HL-60 (cell line): ENCODE data around the gene TMEM89.

Experiments
- DNase-seq, 2 experiments: peaks; one replicate each; pipeline ENCODE4 v3.0.0-alpha.2; 2010 to 2020; ENCODE audit warnings: low read depth in 1 of 2, low spot score in 1 of 2
- H3K27ac ChIP-seq: fragments of 250-450 bp; sonication (Bioruptor Pico); replicated peaks from 2 replicates; pipeline ENCODE4 v1.5.1; 2020; ENCODE audit warnings: mild to moderate bottlenecking, moderate library complexity
- H3K27me3 ChIP-seq: fragments of 250-450 bp; sonication (Bioruptor Pico); 2 replicates; pipeline ENCODE4 v1.5.1; 2021; ENCODE audit warnings: mild to moderate bottlenecking, moderate library complexity; ENCODE audit not compliant: insufficient read depth, poor library complexity, severe bottlenecking
- H3K4me3 ChIP-seq: replicated peaks from 2 replicates; pipeline ENCODE4 v1.5.1; 2011; ENCODE audit warnings: mild to moderate bottlenecking, control low read depth, low read length; ENCODE audit not compliant: insufficient read depth
- CTCF ChIP-seq: IDR thresholded peaks from one replicate; pipeline ENCODE4 v1.5.1; 2011; ENCODE audit warnings: low read length, control low read depth, inconsistent platforms; ENCODE audit not compliant: insufficient read depth
- GABPA ChIP-seq: IDR thresholded peaks from 2 replicates; pipeline ENCODE4 v1.6.1; 2012; ENCODE audit warnings: low read depth
- POLR2AphosphoS5 ChIP-seq: IDR thresholded peaks from 2 replicates; pipeline ENCODE4 v1.6.1; 2012; ENCODE audit warnings: low read depth
- SPI1 ChIP-seq: IDR thresholded peaks from 2 replicates; pipeline ENCODE4 v1.6.1; 2012; ENCODE audit warnings: low read depth, mild to moderate bottlenecking, borderline replicate concordance
- TF ChIP-seq, protein P1 (sequence below): IDR thresholded peaks from 2 replicates; pipeline ENCODE4 v1.6.1; 2012; ENCODE audit warnings: low read depth; ENCODE audit not compliant: insufficient replicate concordance

TMEM89 gene

GRCh38 chr3:48591886-48592518, 29.6 kb downstream of the TMEM89 start:
- Histone ChIP-seq H3K4me3 (no peak overlapping the region), H3K27me3 (peaks cover 23% of the 10 kb centered on the region), H3K27ac (no peak overlapping the region)
- no peak for DNase-seq
- no peak for TF ChIP-seq CTCF
- TF ChIP-seq GABPA = no peak
- TF ChIP-seq SPI1 = no peak
- TF ChIP-seq POLR2AphosphoS5 = no peak

GRCh38 chr3:48591436-48591835, 30.1 kb downstream of the TMEM89 start:
- no peak overlapping the region for H3K27ac ChIP-seq
- TF ChIP-seq POLR2AphosphoS5 = no peak
- TF ChIP-seq, protein P1, sequence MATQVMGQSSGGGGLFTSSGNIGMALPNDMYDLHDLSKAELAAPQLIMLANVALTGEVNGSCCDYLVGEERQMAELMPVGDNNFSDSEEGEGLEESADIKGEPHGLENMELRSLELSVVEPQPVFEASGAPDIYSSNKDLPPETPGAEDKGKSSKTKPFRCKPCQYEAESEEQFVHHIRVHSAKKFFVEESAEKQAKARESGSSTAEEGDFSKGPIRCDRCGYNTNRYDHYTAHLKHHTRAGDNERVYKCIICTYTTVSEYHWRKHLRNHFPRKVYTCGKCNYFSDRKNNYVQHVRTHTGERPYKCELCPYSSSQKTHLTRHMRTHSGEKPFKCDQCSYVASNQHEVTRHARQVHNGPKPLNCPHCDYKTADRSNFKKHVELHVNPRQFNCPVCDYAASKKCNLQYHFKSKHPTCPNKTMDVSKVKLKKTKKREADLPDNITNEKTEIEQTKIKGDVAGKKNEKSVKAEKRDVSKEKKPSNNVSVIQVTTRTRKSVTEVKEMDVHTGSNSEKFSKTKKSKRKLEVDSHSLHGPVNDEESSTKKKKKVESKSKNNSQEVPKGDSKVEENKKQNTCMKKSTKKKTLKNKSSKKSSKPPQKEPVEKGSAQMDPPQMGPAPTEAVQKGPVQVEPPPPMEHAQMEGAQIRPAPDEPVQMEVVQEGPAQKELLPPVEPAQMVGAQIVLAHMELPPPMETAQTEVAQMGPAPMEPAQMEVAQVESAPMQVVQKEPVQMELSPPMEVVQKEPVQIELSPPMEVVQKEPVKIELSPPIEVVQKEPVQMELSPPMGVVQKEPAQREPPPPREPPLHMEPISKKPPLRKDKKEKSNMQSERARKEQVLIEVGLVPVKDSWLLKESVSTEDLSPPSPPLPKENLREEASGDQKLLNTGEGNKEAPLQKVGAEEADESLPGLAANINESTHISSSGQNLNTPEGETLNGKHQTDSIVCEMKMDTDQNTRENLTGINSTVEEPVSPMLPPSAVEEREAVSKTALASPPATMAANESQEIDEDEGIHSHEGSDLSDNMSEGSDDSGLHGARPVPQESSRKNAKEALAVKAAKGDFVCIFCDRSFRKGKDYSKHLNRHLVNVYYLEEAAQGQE = no peak
- TF ChIP-seq CTCF = no peak
- no peak for TF ChIP-seq GABPA
- TF ChIP-seq SPI1 = no peak
- DNase-seq = no peak
- H3K4me3 ChIP-seq = no peak overlapping the region
- peaks cover 23% of the 10 kb centered on the region for H3K27me3 ChIP-seq

GRCh38 chr3:48588230-48588629, 33.3 kb downstream of the TMEM89 start:
- no peak overlapping the region for H3K4me3 ChIP-seq
- H3K27ac ChIP-seq = no peak overlapping the region
- H3K27me3 ChIP-seq = peaks cover 9% of the 10 kb centered on the region
- TF ChIP-seq, protein P1 = no peak
- TF ChIP-seq GABPA = no peak
- TF ChIP-seq SPI1 = no peak
- no peak for TF ChIP-seq CTCF
- TF ChIP-seq POLR2AphosphoS5 = no peak
- no peak for DNase-seq

DNA sequence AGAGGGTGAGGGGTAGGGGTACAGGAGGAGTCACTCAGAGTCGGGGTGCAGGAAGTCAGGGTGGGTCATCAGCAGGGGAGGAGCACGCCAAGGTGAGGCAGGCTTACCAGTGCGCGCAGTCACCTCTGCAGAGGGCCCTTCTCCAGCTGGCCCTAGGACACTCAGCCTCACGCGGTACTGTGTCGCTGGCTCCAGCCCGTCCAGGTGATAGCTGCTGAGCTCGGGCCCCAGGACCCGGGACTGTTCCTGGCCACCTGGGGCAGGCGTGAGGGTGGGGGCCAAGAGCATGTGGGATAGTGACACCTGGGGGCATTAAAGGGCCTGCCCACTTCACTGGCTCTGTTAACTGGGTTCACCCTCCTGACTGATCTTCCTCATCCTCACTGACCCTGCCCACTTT, 33.9 kb downstream of the TMEM89 start:
- no peak overlapping the region for H3K4me3 ChIP-seq
- DNase-seq = no peak
- H3K27me3 ChIP-seq = peaks cover 5% of the 10 kb centered on the region
- no peak overlapping the region for H3K27ac ChIP-seq
- no peak for TF ChIP-seq GABPA
- TF ChIP-seq CTCF = no peak
- TF ChIP-seq, protein P1 = no peak
- no peak for TF ChIP-seq POLR2AphosphoS5
- TF ChIP-seq SPI1 = no peak
